COR-L47 (cell line): ENCODE data around the gene RLF.

Experiments used
- DNase-seq: peaks from one replicate; lab custom pipeline; 2025; lab: John Stamatoyannopoulos, UW

The RLF gene

GRCh38 chr1:40232444-40232843, 71.3 kb downstream of the RLF start:
- DNase-seq = no peak

GRCh38 chr1:40239626-40240025, 78.4 kb downstream of the RLF start:
- DNase-seq = no peak

GRCh38 chr1:40240390-40240789, 79.2 kb downstream of the RLF start:
- DNase-seq = no peak

- DNase-seq = no peak
Measured at GRCh38 chr1:40241362-40241761, 80.2 kb downstream of the RLF start.

- no peak for DNase-seq
Measured at GRCh38 chr1:40243351-40243750, 82.2 kb downstream of the RLF start.

- DNase-seq = no peak
Measured at GRCh38 chr1:40244138-40244744, 83.1 kb downstream of the RLF start.

GRCh38 chr1:40245686-40246085, 84.5 kb downstream of the RLF start:
- DNase-seq = no peak

- DNase-seq = no peak
Measured at GRCh38 chr1:40247655-40248054, 86.5 kb downstream of the RLF start, which contains the start of gene TMCO2. Gene TMCO2 (plus strand): TSS chr1:40247937. CDS start chr1:40247994, 57 bp downstream.

- no peak for DNase-seq
Measured at GRCh38 chr1:40248412-40248811, 87.2 kb downstream of the RLF start.

GRCh38 chr1:40251456-40251855, 90.3 kb downstream of the RLF start:
- no peak for DNase-seq

GRCh38 chr1:40252601-40253000, 91.4 kb downstream of the RLF start:
- no peak for DNase-seq

GRCh38 chr1:40255231-40255630, 94.0 kb downstream of the RLF start:
- no peak for DNase-seq

- DNase-seq = no peak
Measured at GRCh38 chr1:40256401-40257084, 95.4 kb downstream of the RLF start.

- DNase-seq = peak; percentile 46
Measured at GRCh38 chr1:40257313-40257687, 96.1 kb downstream of the RLF start.

GRCh38 chr1:40257688-40258444, 96.7 kb downstream of the RLF start, which contains the start of gene ZMPSTE24:
Gene ZMPSTE24 (plus strand): TSS chr1:40258236. CDS start chr1:40258272, 36 bp downstream.
- DNase-seq = peak; percentile 97

GRCh38 chr1:40258445-40258769, 97.2 kb downstream of the RLF start:
- DNase-seq = no peak

- no peak for DNase-seq
Measured at GRCh38 chr1:40264354-40264781, 103.2 kb downstream of the RLF start.

GRCh38 chr1:40265298-40265697, 104.1 kb downstream of the RLF start:
- DNase-seq = no peak

GRCh38 chr1:40265919-40266318, 104.7 kb downstream of the RLF start:
- no peak for DNase-seq

GRCh38 chr1:40266786-40267535, 105.8 kb downstream of the RLF start:
- no peak for DNase-seq

- no peak for DNase-seq
Measured at GRCh38 chr1:40267767-40268187, 106.6 kb downstream of the RLF start.

GRCh38 chr1:40268211-40268610, 107.0 kb downstream of the RLF start:
- no peak for DNase-seq
